CD8-positive, alpha-beta memory T cell (primary cell): ENCODE data around the gene SAMD11. TPM values are rescaled to one million over a fixed set of nuclear protein-coding genes. Genes with fewer than 3 reads are reported as not detected.

Source experiments
- CTCF ChIA-PET: fragments of 350-600 bp; sonication (Branson Sonifier 250); formaldehyde crosslinking; loops from one replicate; lab custom pipeline; 2021; ENCODE audit warnings: antibody characterized with exemption; lab: Charles Lee
- POLR2A ChIA-PET: fragments of 350-600 bp; sonication (Branson Sonifier 250); formaldehyde crosslinking; loops from one replicate; lab custom pipeline; 2021; ENCODE audit warnings: antibody characterized with exemption; lab: Charles Lee
- DNase-seq, 5 donors: peaks; one replicate each; pipeline versions ENCODE4 v3.0.0 to v3.0.0-alpha.2; 2020 to 2022; ENCODE audit warnings: mixed read lengths in 1 of 5
- H3K27ac ChIP-seq: one replicate; pipeline ENCODE4 v1.7.0; 2013; ENCODE audit warnings: low read depth, mild to moderate bottlenecking, low read length, moderate library complexity
- H3K27me3 ChIP-seq: 2 replicates; pipeline ENCODE4 v1.7.0; 2013; ENCODE audit warnings: low read length, mild to moderate bottlenecking; ENCODE audit not compliant: insufficient read depth, poor library complexity, severe bottlenecking
- H3K36me3 ChIP-seq: 2 replicates; pipeline ENCODE4 v1.7.0; 2013; ENCODE audit warnings: mild to moderate bottlenecking, low read length, moderate library complexity; ENCODE audit not compliant: insufficient read depth
- H3K4me1 ChIP-seq: 2 replicates; pipeline ENCODE4 v1.7.0; 2013; ENCODE audit warnings: mild to moderate bottlenecking, low read length, moderate library complexity; ENCODE audit not compliant: insufficient read depth
- H3K4me3 ChIP-seq: 2 replicates; pipeline ENCODE4 v1.7.0; 2013; ENCODE audit warnings: mild to moderate bottlenecking, low read length
- H3K9me3 ChIP-seq: 2 replicates; pipeline ENCODE4 v1.7.0; 2013; ENCODE audit warnings: mild to moderate bottlenecking, low read length
- H3K27ac Mint-ChIP-seq, 8 donors: one replicate each; pipeline ENCODE4 v1.8.0; 2020 to 2021; ENCODE audit warnings: mixed read lengths in 8 of 8, mild to moderate bottlenecking in 6 of 8, inconsistent platforms in 3 of 8, moderate library complexity in 3 of 8
- H3K27me3 Mint-ChIP-seq, 2 donors: one replicate each; pipeline ENCODE4 v1.8.0; 2020 to 2021; ENCODE audit warnings: mixed read lengths in 2 of 2, mild to moderate bottlenecking in 1 of 2, moderate library complexity in 1 of 2
- H3K36me3 Mint-ChIP-seq, 3 donors: one replicate each; pipeline ENCODE4 v1.8.0; 2020 to 2021; ENCODE audit warnings: mixed read lengths in 3 of 3, inconsistent platforms in 1 of 3, mild to moderate bottlenecking in 1 of 3
- H3K4me1 Mint-ChIP-seq, 3 donors: one replicate each; pipeline ENCODE4 v1.8.0; 2020 to 2021; ENCODE audit warnings: mixed read lengths in 3 of 3, inconsistent platforms in 1 of 3, mild to moderate bottlenecking in 1 of 3
- H3K4me3 Mint-ChIP-seq, 7 donors: one replicate each; pipeline ENCODE4 v1.8.0; 2020 to 2021; ENCODE audit warnings: mixed read lengths in 7 of 7, mild to moderate bottlenecking in 6 of 7, moderate library complexity in 4 of 7, inconsistent platforms in 2 of 7
- H3K9me3 Mint-ChIP-seq, 5 donors: one replicate each; pipeline ENCODE4 v1.8.0; 2020 to 2022; ENCODE audit warnings: mixed read lengths in 5 of 5, mild to moderate bottlenecking in 3 of 5, moderate library complexity in 2 of 5, inconsistent platforms in 1 of 5
- polyA plus RNA-seq: library from polyadenylated mRNA; unstranded; fragments of 300-500 nt; fragmentation: Illumina TruSeq; gene quantifications from one replicate; pipeline ENCODE4 v1.2.3, GENCODE V29; 2021
- total RNA-seq, 2 experiments: library from RNA; stranded (reverse); gene quantifications; one replicate each; pipeline ENCODE4 v1.2.3, GENCODE V29; 2021

Gene SAMD11
- total and polyA plus RNA-seq, 3 experiments from 2014 or later, result 0.20 TPM; not detected in 2

GRCh38 chr1:934991-935750, 11.4 kb downstream of the SAMD11 start:
- H3K27ac ChIP-seq, result no peak overlapping the region
- peaks cover 11% of the 10 kb centered on the region for H3K27me3 ChIP-seq
- Mint-ChIP-seq H3K27ac (no peak overlapping the region), H3K36me3 (no peaks in the 10 kb centered on the region), H3K4me1 (peaks cover 3 to 5% (median 4%) of the 10 kb centered on the region in 3 donors), H3K9me3 (no peaks in the 10 kb centered on the region), H3K4me3 (no peak overlapping the region), H3K27me3 (peaks cover 15 to 34% of the 10 kb centered on the region in 2 donors)
- H3K36me3 ChIP-seq, result no peaks in the 10 kb centered on the region
- ChIA-PET CTCF (no interaction called here), POLR2A (no interaction called here)
- no peak overlapping the region for H3K4me3 ChIP-seq
- DNase-seq, result no peak
- no peaks in the 10 kb centered on the region for H3K9me3 ChIP-seq
- no peaks in the 10 kb centered on the region for H3K4me1 ChIP-seq

GRCh38 chr1:935751-936231, 12.1 kb downstream of the SAMD11 start:
- Histone ChIP-seq H3K4me1 (peaks cover 4% of the 10 kb centered on the region), H3K27ac (no peak overlapping the region), H3K9me3 (no peaks in the 10 kb centered on the region), H3K27me3 (peaks cover 15% of the 10 kb centered on the region), H3K4me3 (no peak overlapping the region), H3K36me3 (no peaks in the 10 kb centered on the region)
- Mint-ChIP-seq H3K4me1 (peaks cover 4 to 8% (median 5%) of the 10 kb centered on the region in 3 donors), H3K9me3 (no peaks in the 10 kb centered on the region), H3K4me3 (no peak overlapping the region), H3K36me3 (no peaks in the 10 kb centered on the region), H3K27me3 (peaks cover 20 to 38% of the 10 kb centered on the region in 2 donors), H3K27ac (no peak overlapping the region)
- no peak for DNase-seq
- CTCF ChIA-PET, result no interaction called here
- POLR2A ChIA-PET, result no interaction called here

GRCh38 chr1:936348-937264, 12.9 kb downstream of the SAMD11 start:
- H3K27ac ChIP-seq, result no peak overlapping the region
- H3K36me3 ChIP-seq, result no peaks in the 10 kb centered on the region
- Mint-ChIP-seq H3K9me3 (no peaks in the 10 kb centered on the region), H3K4me1 (peaks cover 2 to 13% (median 4%) of the 10 kb centered on the region in 3 donors), H3K36me3 (no peaks in the 10 kb centered on the region), H3K4me3 (no peak overlapping the region), H3K27ac (no peak overlapping the region), H3K27me3 (peaks cover 24 to 40% of the 10 kb centered on the region in 2 donors)
- no peaks in the 10 kb centered on the region for H3K9me3 ChIP-seq
- H3K4me1 ChIP-seq, result peaks cover 12% of the 10 kb centered on the region
- no peak overlapping the region for H3K4me3 ChIP-seq
- no peak for DNase-seq
- CTCF ChIA-PET, result no interaction called here
- POLR2A ChIA-PET, result no interaction called here
- peaks cover 18% of the 10 kb centered on the region for H3K27me3 ChIP-seq

GRCh38 chr1:937521-937920, 13.8 kb downstream of the SAMD11 start:
- ChIA-PET CTCF (interaction anchor here (2.2 kb wide), 1 partner anchor 8 kb away, joined by 6 read pairs; no protein-coding TSS in a partner anchor), POLR2A (no interaction called here)
- Histone ChIP-seq H3K27me3 (peaks cover 18% of the 10 kb centered on the region), H3K27ac (no peak overlapping the region), H3K9me3 (no peaks in the 10 kb centered on the region), H3K4me3 (no peak overlapping the region), H3K4me1 (peaks cover 13% of the 10 kb centered on the region), H3K36me3 (no peaks in the 10 kb centered on the region)
- H3K27me3 Mint-ChIP-seq, result peaks cover 24 to 38% of the 10 kb centered on the region in 2 donors
- DNase-seq, result no peak
- H3K4me1 Mint-ChIP-seq, result peaks cover 0 to 12% (median 4%) of the 10 kb centered on the region in 3 donors
- no peaks in the 10 kb centered on the region for H3K9me3 Mint-ChIP-seq
- no peak overlapping the region for H3K4me3 Mint-ChIP-seq
- no peaks in the 10 kb centered on the region for H3K36me3 Mint-ChIP-seq
- H3K27ac Mint-ChIP-seq, result no peak overlapping the region

GRCh38 chr1:938088-938683, 14.5 kb downstream of the SAMD11 start:
- CTCF ChIA-PET, result interaction anchor here (1.1 to 2.2 kb wide), 2 partner anchors 9 to 12 kb away, joined by 3 to 6 read pairs; no protein-coding TSS in a partner anchor
- Histone ChIP-seq H3K27me3 (peaks cover 25% of the 10 kb centered on the region), H3K9me3 (no peaks in the 10 kb centered on the region), H3K36me3 (no peaks in the 10 kb centered on the region), H3K27ac (no peak overlapping the region), H3K4me3 (no peak overlapping the region), H3K4me1 (peaks cover 13% of the 10 kb centered on the region)
- Mint-ChIP-seq H3K27me3 (peaks cover 24 to 42% of the 10 kb centered on the region in 2 donors), H3K4me1 (peaks cover 0 to 16% (median 4%) of the 10 kb centered on the region in 3 donors), H3K9me3 (no peaks in the 10 kb centered on the region), H3K27ac (no peak overlapping the region), H3K36me3 (no peaks in the 10 kb centered on the region), H3K4me3 (no peak overlapping the region)
- DNase-seq, result no peak
- POLR2A ChIA-PET, result no interaction called here

GRCh38 chr1:938711-939489, 15.2 kb downstream of the SAMD11 start:
- no peaks in the 10 kb centered on the region for H3K36me3 ChIP-seq
- no peak for DNase-seq
- H3K27me3 Mint-ChIP-seq, result peaks cover 24 to 49% of the 10 kb centered on the region in 2 donors
- no peak overlapping the region for H3K4me3 ChIP-seq
- H3K4me1 ChIP-seq, result peaks cover 13% of the 10 kb centered on the region
- peak overlapping the region in 1 of 7 donors; percentile 32 for H3K4me3 Mint-ChIP-seq
- CTCF ChIA-PET, result interaction anchor here (0.6 to 2.2 kb wide), 3 partner anchors 10 to 46 kb away, joined by 3 to 6 read pairs (median 3); no protein-coding TSS in a partner anchor
- peaks cover 26% of the 10 kb centered on the region for H3K27me3 ChIP-seq
- H3K9me3 Mint-ChIP-seq, result no peaks in the 10 kb centered on the region
- H3K4me1 Mint-ChIP-seq, result peaks cover 0 to 23% (median 4%) of the 10 kb centered on the region in 3 donors
- no peaks in the 10 kb centered on the region for H3K9me3 ChIP-seq
- H3K27ac ChIP-seq, result no peak overlapping the region
- H3K36me3 Mint-ChIP-seq, result no peaks in the 10 kb centered on the region
- no peak overlapping the region for H3K27ac Mint-ChIP-seq
- POLR2A ChIA-PET, result interaction anchor here (0.5 kb wide), 1 partner anchor 632 kb away, joined by 3 read pairs; no protein-coding TSS in a partner anchor

- Histone ChIP-seq H3K36me3 (no peaks in the 10 kb centered on the region), H3K27me3 (peaks cover 26% of the 10 kb centered on the region), H3K9me3 (no peaks in the 10 kb centered on the region), H3K27ac (no peak overlapping the region), H3K4me3 (no peak overlapping the region), H3K4me1 (peaks cover 13% of the 10 kb centered on the region)
- Mint-ChIP-seq H3K27me3 (peaks cover 24 to 52% of the 10 kb centered on the region in 2 donors), H3K9me3 (no peaks in the 10 kb centered on the region), H3K4me1 (peaks cover 0 to 27% (median 4%) of the 10 kb centered on the region in 3 donors), H3K36me3 (peaks cover 0 to 3% (median 0%) of the 10 kb centered on the region in 3 donors), H3K4me3 (peak overlapping the region in 2 of 7 donors; percentile 32 to 41), H3K27ac (no peak overlapping the region)
- POLR2A ChIA-PET, result no interaction called here
- DNase-seq, result no peak
- CTCF ChIA-PET, result interaction anchor here (0.6 to 2.2 kb wide), 3 partner anchors 10 to 45 kb away, joined by 3 to 6 read pairs (median 3); no protein-coding TSS in a partner anchor
Observed at GRCh38 chr1:939511-940106, 15.9 kb downstream of the SAMD11 start.
